ENCODE measurements around the gene PSG7.
"Not testable (repeated sequence)": the region's sequence is repeated elsewhere in the genome, so short reads cannot be mapped to it uniquely, and the experiment has no call there.

Gene PSG7

GRCh38 chr19:42937107-42937506 is at the start of gene PSG7:
TSS of gene PSG7 (minus strand) at chr19:42937207. CDS start at chr19:42937076, 131 bp downstream.
- not testable (repeated sequence) for DNase-seq

GRCh38 chr19:42985588-42985987 is 48.6 kb upstream of the PSG7 start:
- DNase-seq = no peak

GRCh38 chr19:42982111-42982510 is 45.1 kb upstream of the PSG7 start:
- DNase-seq = not testable (repeated sequence)

GRCh38 chr19:42971451-42971850 is 34.4 kb upstream of the PSG7 start:
- not testable (repeated sequence) for DNase-seq

- no peak for DNase-seq
Measured at GRCh38 chr19:42965176-42965575, 28.2 kb upstream of the PSG7 start.

- DNase-seq = no peak
Measured at GRCh38 chr19:42961119-42961518, 24.1 kb upstream of the PSG7 start.

GRCh38 chr19:42952126-42952525 is 15.1 kb upstream of the PSG7 start:
- DNase-seq = not testable (repeated sequence)

GRCh38 chr19:42951476-42951875 is 14.5 kb upstream of the PSG7 start:
- not testable (repeated sequence) for DNase-seq

- DNase-seq = no peak
Measured at GRCh38 chr19:42942187-42942789, 5.3 kb upstream of the PSG7 start.

- not testable (repeated sequence) for DNase-seq
Measured at GRCh38 chr19:42934726-42935125, 2.3 kb downstream of the PSG7 start.

- DNase-seq = not testable (repeated sequence)
Measured at GRCh38 chr19:42934183-42934582, 2.8 kb downstream of the PSG7 start.

- not testable (repeated sequence) for DNase-seq
Measured at GRCh38 chr19:42933412-42933811, 3.6 kb downstream of the PSG7 start.

- not testable (repeated sequence) for DNase-seq
Measured at GRCh38 chr19:42932485-42933101, 4.4 kb downstream of the PSG7 start.

GRCh38 chr19:42930214-42930613 is 6.8 kb downstream of the PSG7 start:
- DNase-seq = peak; percentile 52 to 54

- DNase-seq = no peak
Measured at GRCh38 chr19:42928896-42929295, 8.1 kb downstream of the PSG7 start.

- no peak for DNase-seq
Measured at GRCh38 chr19:42926781-42927180, 10.2 kb downstream of the PSG7 start.

- DNase-seq = peak; percentile 36 to 55
Measured at GRCh38 chr19:42923106-42923505, 13.9 kb downstream of the PSG7 start.

- not testable (repeated sequence) for DNase-seq
Measured at GRCh38 chr19:42920971-42921370, 16.0 kb downstream of the PSG7 start.

GRCh38 chr19:42919757-42920079 is 17.3 kb downstream of the PSG7 start:
- no peak for DNase-seq

- DNase-seq = not testable (repeated sequence)
Measured at GRCh38 chr19:42919070-42919756, 17.8 kb downstream of the PSG7 start.

- DNase-seq = not testable (repeated sequence)
Measured at GRCh38 chr19:42918377-42919069, 18.5 kb downstream of the PSG7 start.

GRCh38 chr19:42917634-42918033 is 19.4 kb downstream of the PSG7 start, which contains the start of gene PSG6:
TSS of gene PSG6 (minus strand) at chr19:42917894. CDS start at chr19:42917792, 102 bp downstream.
- not testable (repeated sequence) for DNase-seq

GRCh38 chr19:42916931-42917330 is 20.1 kb downstream of the PSG7 start:
- DNase-seq = not testable (repeated sequence)

Data from activated T-cell treated with anti-CD3 and anti-CD28 coated beads, Interleukin-2, amount 50 U/mL, for 48 hours (primary cell).